Femur (tissue), 1 donor: Measurements from ENCODE around the gene ASTN2.
A peak's percentile ranks its signal among the peaks of the same experiment; 100 is the strongest.

Source experiments
- DNase-seq: peaks from one replicate; pipeline ENCODE4 v3.0.0-alpha.2; 2017

The ASTN2 gene

GRCh38 chr9:116547729-116548426 lies 867.0 kb downstream of the ASTN2 start:
- no peak for DNase-seq

GRCh38 chr9:116546711-116547581 lies 867.9 kb downstream of the ASTN2 start:
- no peak for DNase-seq

GRCh38 chr9:116544896-116545295 lies 870.0 kb downstream of the ASTN2 start:
- no peak for DNase-seq

GRCh38 chr9:116543731-116544400 lies 871.0 kb downstream of the ASTN2 start:
- DNase-seq, result no peak

- no peak for DNase-seq
Measured at GRCh38 chr9:116541402-116541801, 873.5 kb downstream of the ASTN2 start.

GRCh38 chr9:116539549-116539948 lies 875.3 kb downstream of the ASTN2 start:
- DNase-seq, result no peak

GRCh38 chr9:116525611-116526010 lies 889.2 kb downstream of the ASTN2 start:
- no peak for DNase-seq

GRCh38 chr9:116524778-116525470 lies 889.9 kb downstream of the ASTN2 start:
- DNase-seq, result no peak

- DNase-seq, result no peak
Measured at GRCh38 chr9:116520218-116520617, 894.6 kb downstream of the ASTN2 start.

- DNase-seq, result no peak
Measured at GRCh38 chr9:116516456-116516855, 898.4 kb downstream of the ASTN2 start.

- DNase-seq, result no peak
Measured at GRCh38 chr9:116515541-116515940, 899.3 kb downstream of the ASTN2 start.

GRCh38 chr9:116506685-116507084 lies 908.2 kb downstream of the ASTN2 start:
- DNase-seq, result no peak

- no peak for DNase-seq
Measured at GRCh38 chr9:116504893-116505480, 909.9 kb downstream of the ASTN2 start.

- no peak for DNase-seq
Measured at GRCh38 chr9:116504081-116504480, 910.8 kb downstream of the ASTN2 start.

GRCh38 chr9:116502746-116503145 lies 912.1 kb downstream of the ASTN2 start:
- DNase-seq, result no peak

- DNase-seq, result no peak
Measured at GRCh38 chr9:116501871-116502270, 913.0 kb downstream of the ASTN2 start.

- DNase-seq, result no peak
Measured at GRCh38 chr9:116499986-116500871, 914.6 kb downstream of the ASTN2 start.

- no peak for DNase-seq
Measured at GRCh38 chr9:116499434-116499833, 915.4 kb downstream of the ASTN2 start.

- DNase-seq, result peak; percentile 48
Measured at GRCh38 chr9:116497095-116497890, 917.6 kb downstream of the ASTN2 start.

- no peak for DNase-seq
Measured at GRCh38 chr9:116496167-116496566, 918.7 kb downstream of the ASTN2 start.

GRCh38 chr9:116495725-116496124 lies 919.1 kb downstream of the ASTN2 start:
- DNase-seq, result no peak
